GM19467 (cell line): Measurements from ENCODE around the gene SUGCT.

Experiments used
- ATAC-seq: cut with Tn5 transposase; IDR thresholded peaks from one replicate; pipeline ENCODE4 v1.9.1; 2021; ENCODE audit warnings: mild to moderate bottlenecking, moderate library complexity; ENCODE audit not compliant: unreplicated experiment

The SUGCT gene

DNA sequence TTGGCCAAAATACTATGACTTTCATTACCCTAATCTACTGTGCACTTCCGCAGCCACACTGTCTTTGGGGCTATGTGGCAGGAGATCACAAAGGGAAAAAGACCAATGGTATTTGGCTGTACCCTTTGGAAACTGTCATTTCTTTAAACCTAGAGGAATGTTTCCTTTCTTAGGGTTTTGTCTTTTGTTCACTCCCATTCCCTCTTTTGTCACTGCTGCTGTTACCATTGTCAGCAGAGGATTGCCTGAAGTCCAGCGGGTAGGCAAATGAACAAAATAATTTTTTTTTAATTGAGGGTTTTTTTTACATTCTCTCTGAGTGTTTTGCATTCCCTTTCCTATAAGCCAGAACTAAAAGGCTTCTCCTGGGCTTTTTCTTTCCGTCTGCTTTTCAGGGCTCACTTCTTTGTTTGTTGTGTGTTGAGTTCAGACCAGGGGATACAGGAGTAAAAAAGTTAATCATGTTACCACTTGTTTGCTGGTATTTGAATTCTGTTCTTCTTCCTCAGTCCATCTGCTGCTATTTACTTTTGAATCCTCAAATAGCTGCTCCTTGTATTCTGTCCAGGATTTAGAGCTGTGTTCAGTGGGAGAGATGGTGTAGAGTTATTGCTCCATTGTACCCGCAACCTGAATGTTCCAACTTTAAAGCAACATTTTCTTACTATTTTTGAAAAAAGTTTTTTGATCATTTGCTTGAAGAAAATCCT is 374.6 kb downstream of the SUGCT start:
- no peak for ATAC-seq

DNA sequence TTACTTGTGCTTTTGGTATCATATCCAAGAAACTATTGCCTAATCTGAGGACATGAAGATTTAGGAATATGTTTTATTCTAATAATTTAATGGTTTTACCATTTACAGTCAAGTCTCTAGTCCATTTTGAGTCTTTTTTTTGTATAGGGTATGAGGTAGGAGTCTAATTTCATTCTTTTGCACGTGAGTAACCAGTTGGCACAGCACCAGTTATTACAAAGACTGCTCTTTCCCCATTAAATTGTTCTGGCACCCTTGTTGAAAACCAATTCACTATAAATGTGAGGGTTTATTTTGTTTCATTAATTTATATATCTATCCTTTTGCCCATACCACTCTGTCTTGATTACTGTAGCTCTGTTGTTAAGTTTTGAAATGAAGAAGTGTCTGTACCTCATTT is 381.6 kb downstream of the SUGCT start:
- ATAC-seq: no peak

DNA sequence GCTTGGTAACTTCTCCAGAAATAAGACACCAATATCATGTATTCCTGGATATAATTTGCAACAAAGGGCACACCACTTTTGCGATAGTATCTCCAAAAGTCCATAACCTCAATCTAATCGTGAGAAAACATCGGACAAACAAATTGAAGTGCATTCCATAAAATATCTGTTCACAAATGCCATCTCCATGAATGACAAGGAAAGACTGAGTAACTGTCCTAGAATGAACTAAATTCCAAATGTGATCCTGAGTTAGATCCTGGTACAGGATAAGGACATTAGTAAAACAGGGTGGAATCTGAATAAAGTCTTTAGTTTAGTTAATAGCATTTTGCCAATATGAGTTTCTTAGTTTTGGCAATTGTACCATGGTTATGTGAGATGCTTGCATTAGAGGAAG is 384.2 kb downstream of the SUGCT start:
- no peak for ATAC-seq

GRCh38 chr7:40520986-40521738 is 386.4 kb downstream of the SUGCT start:
- no peak for ATAC-seq

DNA sequence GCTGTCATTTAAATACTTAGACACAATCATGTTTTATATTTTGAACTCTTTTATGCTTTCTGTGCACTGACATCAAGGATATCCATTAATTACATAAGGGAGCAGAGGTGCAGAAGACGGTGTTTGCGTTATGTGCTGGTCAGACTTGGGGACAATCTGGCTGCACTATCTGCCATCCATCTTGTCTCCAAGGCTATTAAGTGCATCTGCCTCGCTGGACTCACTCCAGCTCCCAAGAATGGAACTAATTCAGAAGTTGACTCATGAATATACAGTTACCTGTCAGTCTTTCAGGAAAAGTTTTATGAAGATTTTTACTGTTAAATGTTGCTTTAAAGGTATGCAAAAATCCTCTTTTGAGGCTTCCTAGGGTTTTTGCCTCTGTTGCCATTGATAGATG is 391.0 kb downstream of the SUGCT start:
- no peak for ATAC-seq

GRCh38 chr7:40526951-40527715 is 392.3 kb downstream of the SUGCT start:
- ATAC-seq: no peak

- no peak for ATAC-seq
Observed at GRCh38 chr7:40527723-40528122, 392.9 kb downstream of the SUGCT start.

GRCh38 chr7:40530292-40530691 is 395.5 kb downstream of the SUGCT start:
- no peak for ATAC-seq

- no peak for ATAC-seq
Observed at GRCh38 chr7:40531956-40532355, 397.2 kb downstream of the SUGCT start.

- ATAC-seq: no peak
Observed at GRCh38 chr7:40535678-40536077, 400.9 kb downstream of the SUGCT start.

- ATAC-seq: no peak
Observed at GRCh38 chr7:40536421-40536820, 401.6 kb downstream of the SUGCT start.

- ATAC-seq: no peak
Observed at GRCh38 chr7:40538281-40538680, 403.5 kb downstream of the SUGCT start.

- ATAC-seq: no peak
Observed at GRCh38 chr7:40541336-40541735, 406.5 kb downstream of the SUGCT start.

GRCh38 chr7:40542982-40543741 is 408.4 kb downstream of the SUGCT start:
- ATAC-seq: no peak

DNA sequence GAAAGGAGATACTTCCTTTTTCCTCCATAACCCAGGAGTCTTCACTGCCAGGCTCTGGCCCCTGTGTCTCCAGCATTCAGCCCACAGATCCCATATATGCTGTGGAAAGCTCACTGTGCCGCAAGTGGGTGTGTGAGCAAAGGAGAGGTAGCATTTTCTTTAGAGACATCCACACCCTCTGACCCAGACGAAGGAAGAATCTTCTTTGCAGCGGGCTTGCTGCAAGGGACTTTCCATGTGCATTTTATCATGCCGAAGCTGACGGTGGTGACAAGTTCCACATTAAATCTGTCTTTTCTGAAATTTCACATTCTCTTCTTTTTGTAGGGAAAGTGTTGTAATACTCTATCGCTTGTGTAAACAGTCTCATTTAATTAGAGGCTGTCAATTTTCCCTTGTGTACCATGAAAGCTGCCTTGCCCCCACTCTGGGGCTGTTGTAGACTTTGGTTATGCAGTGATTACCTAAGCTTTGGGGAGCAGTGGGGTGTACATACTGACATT is 409.5 kb downstream of the SUGCT start:
- ATAC-seq: no peak

DNA sequence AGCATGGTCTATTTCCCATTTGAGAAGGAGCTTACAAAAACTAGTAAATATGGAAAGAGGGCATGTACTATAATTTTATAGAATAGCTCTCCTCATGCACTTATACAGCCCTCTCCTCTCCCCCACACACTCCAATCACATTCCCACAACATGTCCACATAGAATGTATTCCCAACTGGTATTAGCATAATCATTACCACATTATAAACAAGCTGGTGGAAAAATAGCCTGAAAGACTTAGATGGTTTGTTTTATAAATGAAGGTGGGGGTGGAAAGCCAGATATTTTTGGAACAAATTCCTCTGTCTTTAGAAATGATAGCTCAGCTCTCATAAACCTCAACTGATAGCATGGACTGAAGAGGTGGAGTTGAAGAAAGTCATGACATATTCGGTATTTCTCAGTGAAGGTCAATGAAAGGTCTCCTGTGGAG is 410.1 kb downstream of the SUGCT start:
- no peak for ATAC-seq

- ATAC-seq: no peak
Observed at GRCh38 chr7:40545739-40546138, 410.9 kb downstream of the SUGCT start.

- no peak for ATAC-seq
Observed at GRCh38 chr7:40546616-40547501, 412.1 kb downstream of the SUGCT start.

DNA sequence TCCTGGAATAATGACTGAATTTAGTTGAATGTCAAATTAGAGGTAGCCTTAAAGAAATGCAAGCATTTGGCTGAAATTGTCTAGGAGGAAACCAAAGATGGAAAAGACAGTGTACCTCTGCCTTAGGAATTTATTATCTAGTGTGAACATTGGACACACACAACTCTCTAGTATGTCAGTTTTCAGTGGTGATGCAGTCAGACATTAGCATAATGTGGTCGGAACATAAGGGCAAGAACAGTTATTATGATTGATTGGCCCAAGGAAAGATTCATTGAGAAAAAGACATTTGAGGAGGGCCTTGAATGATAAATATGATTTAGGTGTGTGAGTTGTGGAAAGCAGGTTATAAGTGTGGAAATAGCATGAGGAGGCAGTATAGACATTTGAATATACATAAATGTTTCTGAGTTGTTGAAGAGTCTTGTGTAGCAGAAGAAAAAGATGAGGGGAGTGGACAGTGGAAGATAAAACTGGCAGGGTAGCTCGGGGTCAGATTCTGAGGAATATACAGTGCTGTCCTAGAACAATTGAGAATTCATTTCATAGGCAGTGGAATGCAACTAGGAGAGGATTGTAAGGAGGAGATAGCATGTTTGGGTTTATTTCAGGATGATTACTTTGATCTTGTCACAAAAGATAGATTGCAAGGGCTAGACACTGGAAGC is 414.7 kb downstream of the SUGCT start:
- ATAC-seq: no peak
